KG1 (cell line): ENCODE data around the gene ATXN7L1.

ENCODE experiments used
- DNase-seq: peaks from one replicate; lab custom pipeline; 2025; lab: John Stamatoyannopoulos, UW

The ATXN7L1 gene

GRCh38 chr7:105644937-105645336, 231.5 kb downstream of the ATXN7L1 start:
- no peak for DNase-seq

DNA sequence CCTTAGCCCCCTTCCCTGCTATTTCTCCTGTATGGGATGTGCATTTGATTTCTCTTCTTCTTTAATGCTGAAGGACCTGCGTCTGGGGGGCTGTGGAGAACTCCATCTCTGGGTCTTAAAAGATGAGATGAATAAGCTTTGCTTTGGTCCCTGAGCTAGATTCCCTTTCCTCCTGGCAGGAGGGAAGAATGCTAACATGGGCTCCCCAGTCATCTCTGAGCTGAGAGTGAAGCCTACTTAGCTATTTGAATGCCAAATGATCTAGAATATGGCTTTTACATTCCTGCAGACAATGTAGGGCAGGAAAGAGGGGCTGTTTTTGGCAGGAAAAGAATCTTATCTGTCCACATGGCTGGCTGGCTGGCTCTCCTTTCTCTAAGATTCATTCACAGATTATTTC, 232.5 kb downstream of the ATXN7L1 start:
- no peak for DNase-seq

- DNase-seq: no peak
Observed at GRCh38 chr7:105643384-105643783, 233.0 kb downstream of the ATXN7L1 start.

- DNase-seq: no peak
Observed at GRCh38 chr7:105642264-105642663, 234.1 kb downstream of the ATXN7L1 start.

DNA sequence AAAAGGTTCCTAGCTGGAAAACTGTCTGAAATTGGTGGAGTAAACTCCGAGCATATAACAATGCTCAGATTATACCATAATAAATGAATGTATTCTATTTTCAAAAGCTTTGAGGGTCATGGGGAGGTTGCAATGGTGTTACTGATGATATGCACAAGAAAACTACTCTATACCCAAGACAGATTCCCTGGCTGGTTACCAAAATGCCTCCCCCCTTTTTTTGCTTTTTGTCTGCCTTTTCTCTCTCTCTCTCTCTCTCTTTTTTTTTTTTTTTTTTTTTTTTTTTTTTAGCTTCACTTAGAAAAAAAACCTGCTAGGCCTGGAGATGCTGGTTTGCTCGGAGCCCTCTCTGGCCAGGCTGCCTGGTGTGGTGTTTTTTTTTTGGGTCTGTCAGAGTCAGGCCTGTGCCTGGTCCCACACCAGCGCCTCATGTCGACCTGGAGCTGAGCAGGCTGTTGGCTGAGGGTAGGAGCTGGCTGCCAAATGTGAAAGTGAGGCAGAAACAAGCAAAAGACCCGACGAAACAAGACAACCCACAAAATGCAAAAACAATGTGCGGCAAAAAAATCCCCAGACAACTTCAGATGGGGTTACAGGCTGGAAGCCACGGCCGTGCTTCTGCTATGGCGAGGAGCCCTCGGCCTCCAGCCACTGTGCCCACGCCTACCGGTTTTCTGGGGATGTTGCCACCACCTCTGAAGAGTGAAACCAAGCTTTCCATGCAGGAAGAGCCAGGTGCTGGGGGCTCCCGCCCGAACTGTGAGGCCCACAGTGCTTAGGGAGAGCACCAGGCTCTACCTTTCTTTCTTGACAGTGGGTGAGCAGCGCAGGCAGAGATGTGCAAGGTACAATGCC, 235.2 kb downstream of the ATXN7L1 start:
- no peak for DNase-seq

- DNase-seq: no peak
Observed at GRCh38 chr7:105639667-105640493, 236.5 kb downstream of the ATXN7L1 start.

DNA sequence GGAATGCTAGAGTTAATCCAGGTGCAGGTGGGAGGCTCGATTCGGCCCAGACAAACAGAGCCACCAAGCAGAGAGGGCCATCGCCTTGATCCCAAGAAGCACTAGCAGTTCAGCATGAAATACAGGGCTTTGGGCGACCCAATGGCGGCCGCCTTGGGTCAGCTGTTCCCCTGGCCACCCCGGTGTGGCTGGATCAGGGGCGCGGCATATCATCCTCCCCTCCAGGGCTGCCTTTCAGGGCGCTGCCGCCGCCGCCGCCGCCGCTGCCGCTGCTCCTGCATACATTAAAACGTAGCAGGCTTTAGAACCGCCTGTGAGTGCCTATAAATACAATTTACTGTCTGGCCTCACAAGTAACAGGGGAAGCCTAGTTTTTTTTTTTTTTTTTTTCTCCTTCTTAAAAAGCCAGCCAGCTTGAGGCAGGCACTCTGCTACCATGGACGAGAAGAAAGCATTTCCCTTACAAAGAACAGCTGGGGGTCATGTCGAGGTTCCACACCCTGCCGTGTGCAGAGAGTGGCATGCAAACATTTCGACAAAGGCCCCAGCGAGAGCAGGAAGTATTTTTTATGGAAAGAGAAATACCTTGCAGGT, 237.4 kb downstream of the ATXN7L1 start:
- no peak for DNase-seq

GRCh38 chr7:105638334-105638733, 238.1 kb downstream of the ATXN7L1 start:
- no peak for DNase-seq

GRCh38 chr7:105637755-105638154, 238.6 kb downstream of the ATXN7L1 start:
- DNase-seq: no peak

DNA sequence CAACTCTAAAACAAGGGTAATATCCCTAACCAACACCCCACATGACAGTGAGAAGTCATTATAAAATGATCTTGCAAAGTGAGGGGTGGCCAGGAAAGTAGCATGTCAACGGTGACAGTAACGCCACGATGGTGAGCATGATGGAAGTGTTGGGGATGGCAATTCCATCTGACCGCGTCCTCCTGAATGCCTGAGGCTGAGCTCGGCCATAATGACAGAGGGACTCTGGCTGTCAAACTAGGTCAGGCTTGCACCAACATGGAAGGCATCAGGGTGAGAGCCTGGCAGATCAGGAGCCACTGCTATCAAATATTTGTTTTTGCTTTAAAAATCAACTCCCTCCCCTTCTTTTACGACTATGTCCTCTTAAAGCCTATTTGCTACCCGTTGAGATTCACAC, 239.4 kb downstream of the ATXN7L1 start:
- DNase-seq: no peak

GRCh38 chr7:105635197-105635596, 241.2 kb downstream of the ATXN7L1 start:
- DNase-seq: no peak

GRCh38 chr7:105625986-105626385, 250.4 kb downstream of the ATXN7L1 start:
- no peak for DNase-seq

GRCh38 chr7:105623906-105624305, 252.5 kb downstream of the ATXN7L1 start:
- DNase-seq: no peak

GRCh38 chr7:105623378-105623777, 253.0 kb downstream of the ATXN7L1 start:
- DNase-seq: no peak

GRCh38 chr7:105622106-105622731, 254.2 kb downstream of the ATXN7L1 start:
- DNase-seq: no peak

DNA sequence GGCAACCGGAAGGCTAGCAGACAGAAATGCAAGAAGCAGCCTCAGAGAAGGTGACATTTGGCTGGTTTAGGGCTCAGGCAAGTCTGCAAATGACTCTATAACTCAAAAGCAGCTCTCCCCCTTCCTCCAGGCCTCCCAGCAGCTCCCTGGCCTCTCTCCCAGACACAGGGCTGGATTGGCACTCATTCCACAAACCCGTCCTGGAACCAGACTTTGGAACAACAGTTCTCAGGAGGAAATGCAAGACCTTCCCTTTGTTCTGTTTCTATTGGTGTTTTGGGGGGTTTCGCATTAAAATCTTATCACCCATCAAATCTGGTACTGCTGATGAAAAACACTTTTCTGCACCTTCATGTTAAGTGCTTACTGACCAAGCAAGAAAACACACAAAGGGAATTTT, 254.8 kb downstream of the ATXN7L1 start:
- no peak for DNase-seq

- no peak for DNase-seq
Observed at GRCh38 chr7:105621176-105621575, 255.2 kb downstream of the ATXN7L1 start.

DNA sequence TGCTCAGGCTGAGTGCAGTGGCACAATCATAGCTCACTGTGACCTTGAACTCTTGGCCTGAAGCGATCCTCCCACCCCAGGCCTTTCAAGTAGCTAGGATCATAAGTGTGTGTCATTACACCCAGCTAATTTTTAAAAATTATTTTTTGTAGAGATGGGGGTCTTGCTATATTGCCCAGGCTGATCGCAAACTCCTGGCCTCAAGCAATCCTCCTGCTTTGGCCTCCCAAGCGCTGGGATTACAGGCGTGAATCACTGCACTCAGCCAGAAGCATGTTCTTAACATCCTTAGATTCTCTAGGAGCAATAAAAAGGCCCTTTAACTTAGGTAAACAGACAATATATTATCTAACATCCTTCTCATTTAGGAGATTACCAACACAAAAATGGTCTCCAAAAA, 256.8 kb downstream of the ATXN7L1 start:
- DNase-seq: no peak

- DNase-seq: no peak
Observed at GRCh38 chr7:105618016-105618296, 258.4 kb downstream of the ATXN7L1 start.

DNA sequence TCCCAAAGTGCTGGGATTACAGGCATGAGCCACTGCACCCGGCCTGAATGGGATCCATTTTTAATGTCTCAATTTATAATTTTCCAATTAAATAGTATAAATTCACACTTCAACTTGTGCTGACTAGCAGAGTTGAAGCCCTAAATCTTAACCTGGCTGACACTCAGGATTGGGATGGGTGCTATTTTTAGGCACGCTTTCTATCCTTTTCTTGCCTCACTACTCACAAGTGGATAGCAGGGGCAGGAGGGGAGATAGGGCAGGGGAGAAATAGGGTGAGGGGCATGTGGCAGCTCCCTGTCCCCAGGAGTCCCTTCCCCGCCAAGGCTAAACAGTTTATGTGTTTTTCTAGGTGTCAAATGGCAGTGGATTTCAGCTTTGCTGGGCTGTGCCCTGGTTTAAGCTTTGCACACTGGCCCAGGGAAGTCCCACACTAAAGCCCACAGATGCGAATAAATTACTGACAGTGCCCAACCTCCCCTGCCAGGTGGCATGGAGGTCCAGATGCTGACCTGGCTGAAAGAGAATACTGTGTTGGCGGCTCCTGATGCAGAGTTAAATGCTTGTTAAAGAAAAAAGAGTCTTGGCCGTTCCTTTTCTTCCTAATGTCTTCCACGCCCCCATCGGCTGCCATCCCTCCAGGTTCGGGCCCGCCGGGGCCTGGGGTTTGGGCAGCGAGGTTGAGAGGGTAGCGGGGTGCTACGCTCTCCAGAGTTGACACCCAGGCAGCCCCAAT, 259.0 kb downstream of the ATXN7L1 start:
- no peak for DNase-seq

GRCh38 chr7:105614341-105614840, 262.0 kb downstream of the ATXN7L1 start:
- no peak for DNase-seq
